HEK293 (cell line): ENCODE measurements around the gene SIGLEC6.

Experiments
- CTCF ChIA-PET: fragments of 350-600 bp; formaldehyde crosslinking; extraction: SDS; loops from one replicate; lab custom pipeline; 2021; ENCODE audit warnings: antibody characterized with exemption; lab: Yijun Ruan, JAX
- POLR2A ChIA-PET: fragments of 300-600 bp; formaldehyde crosslinking; extraction: SDS; loops from one replicate; lab custom pipeline; 2020; ENCODE audit warnings: antibody characterized with exemption, inconsistent platforms; lab: Yijun Ruan, JAX
- H3K27ac ChIP-seq: fragments of 200-500 bp; sonication (Bioruptor generic); 2 replicates; pipeline ENCODE4 v1.5.1; 2014; ENCODE audit warnings: low read depth, low read length, control low read depth, inconsistent platforms; ENCODE audit errors: extremely low read depth
- H3K36me3 ChIP-seq, 2 experiments: fragments of 200-500 bp in 1 of 2; sonication (Bioruptor generic) in 1 of 2; 1 replicate in 1 of 2; 2 replicates in 1 of 2; pipeline ENCODE4 v1.5.1; 2014 to 2017; ENCODE audit warnings: inconsistent platforms in 2 of 2, low read length in 2 of 2; ENCODE audit not compliant: control insufficient read depth in 2 of 2, insufficient read depth in 1 of 2
- H3K4me1 ChIP-seq: fragments of 200-500 bp; sonication (Bioruptor generic); 2 replicates; pipeline ENCODE4 v1.5.1; 2014; ENCODE audit warnings: mild to moderate bottlenecking, low read length, inconsistent platforms; ENCODE audit not compliant: control insufficient read depth, insufficient read depth
- H3K4me3 ChIP-seq: 2 replicates; pipeline ENCODE4 v1.5.1; 2011; ENCODE audit warnings: low read depth, mild to moderate bottlenecking, control low read depth, low read length, moderate library complexity
- H3K9me3 ChIP-seq: fragments of 200-500 bp; sonication (Bioruptor generic); 2 replicates; pipeline ENCODE4 v1.5.1; 2014; ENCODE audit warnings: low read depth, low read length, inconsistent platforms; ENCODE audit not compliant: control insufficient read depth, insufficient read depth
- BCL11B ChIP-seq: fragments of 450-650 bp; formaldehyde crosslinking; IDR thresholded peaks from 2 replicates; pipeline ENCODE4 v1.5.1; 2016; ENCODE audit warnings: low read depth, missing biosample characterization, missing genetic modification characterization
- FEZF1 ChIP-seq: fragments of 450-650 bp; formaldehyde crosslinking; IDR thresholded peaks from 2 replicates; pipeline ENCODE4 v1.5.1; 2016; ENCODE audit warnings: missing biosample characterization, missing genetic modification characterization
- GLI2 ChIP-seq: fragments of 450-650 bp; formaldehyde crosslinking; IDR thresholded peaks from 2 replicates; pipeline ENCODE4; 2017; ENCODE audit warnings: missing biosample characterization, missing genetic modification characterization, low read depth, borderline replicate concordance
- HIC1 ChIP-seq: fragments of 450-650 bp; formaldehyde crosslinking; IDR thresholded peaks from 2 replicates; pipeline ENCODE4 v1.5.1; 2016; ENCODE audit warnings: missing biosample characterization, missing genetic modification characterization
- HOXC10 ChIP-seq: sonication (generic); formaldehyde crosslinking; IDR thresholded peaks from 2 replicates; pipeline ENCODE4 v1.8.1; 2023; ENCODE audit warnings: mild to moderate bottlenecking, missing genetic modification reagents
- KLF10 ChIP-seq: fragments of 450-650 bp; IDR thresholded peaks from 2 replicates; pipeline ENCODE4 v1.5.1; 2018; ENCODE audit warnings: missing biosample characterization, mild to moderate bottlenecking, missing genetic modification characterization
- KLF9 ChIP-seq: fragments of 450-650 bp; formaldehyde crosslinking; IDR thresholded peaks from 2 replicates; pipeline ENCODE4 v1.5.1; 2016; ENCODE audit warnings: missing biosample characterization, missing genetic modification characterization, low read depth
- MEIS1 ChIP-seq: sonication (generic); formaldehyde crosslinking; IDR thresholded peaks from 2 replicates; pipeline ENCODE4 v1.8.1; 2022; ENCODE audit warnings: missing genetic modification reagents, mild to moderate bottlenecking, borderline replicate concordance
- PRDM10 ChIP-seq: fragments of 450-650 bp; formaldehyde crosslinking; IDR thresholded peaks from 2 replicates; pipeline ENCODE4 v1.5.1; 2016; ENCODE audit warnings: missing biosample characterization, missing genetic modification characterization
- SALL2 ChIP-seq: fragments of 450-650 bp; formaldehyde crosslinking; IDR thresholded peaks from 2 replicates; pipeline ENCODE4 v1.5.0; 2017; ENCODE audit warnings: missing biosample characterization, mild to moderate bottlenecking, missing genetic modification characterization, borderline replicate concordance
- ZBTB20 ChIP-seq: fragments of 450-650 bp; formaldehyde crosslinking; IDR thresholded peaks from 2 replicates; pipeline ENCODE4 v1.5.1; 2016; ENCODE audit warnings: missing biosample characterization, missing genetic modification characterization
- ZBTB7A ChIP-seq: fragments of 450-650 bp; formaldehyde crosslinking; IDR thresholded peaks from 2 replicates; pipeline ENCODE4 v1.5.1; 2016; ENCODE audit warnings: low read depth, missing biosample characterization, missing genetic modification characterization
- ZFP41 ChIP-seq: fragments of 450-650 bp; formaldehyde crosslinking; IDR thresholded peaks from 2 replicates; pipeline ENCODE4 v1.5.1; 2016; ENCODE audit warnings: missing biosample characterization, missing genetic modification characterization, borderline replicate concordance
- ZNF157 ChIP-seq: fragments of 450-650 bp; formaldehyde crosslinking; IDR thresholded peaks from 2 replicates; pipeline ENCODE4 v1.5.1; 2016; ENCODE audit warnings: missing biosample characterization, missing genetic modification characterization
- ZNF211 ChIP-seq: fragments of 450-650 bp; formaldehyde crosslinking; IDR thresholded peaks from 2 replicates; pipeline ENCODE4 v1.5.1; 2016; ENCODE audit warnings: low read depth, missing biosample characterization, missing genetic modification characterization
- ZNF394 ChIP-seq: fragments of 450-650 bp; formaldehyde crosslinking; IDR thresholded peaks from 2 replicates; pipeline ENCODE4 v1.5.1; 2016; ENCODE audit warnings: missing biosample characterization, missing genetic modification characterization, mild to moderate bottlenecking, moderate library complexity, borderline replicate concordance
- ZNF48 ChIP-seq: fragments of 450-650 bp; formaldehyde crosslinking; IDR thresholded peaks from 2 replicates; pipeline ENCODE4 v1.5.1; 2016; ENCODE audit warnings: missing biosample characterization, missing genetic modification characterization
- ZNF514 ChIP-seq: fragments of 450-650 bp; formaldehyde crosslinking; IDR thresholded peaks from 2 replicates; pipeline ENCODE4 v1.5.1; 2016; ENCODE audit warnings: missing biosample characterization, missing genetic modification characterization
- ZNF544 ChIP-seq: fragments of 450-650 bp; formaldehyde crosslinking; IDR thresholded peaks from 2 replicates; pipeline ENCODE4 v1.5.0; 2017; ENCODE audit warnings: missing biosample characterization, missing genetic modification characterization
- ZNF580 ChIP-seq: fragments of 450-650 bp; formaldehyde crosslinking; IDR thresholded peaks from 2 replicates; pipeline ENCODE4 v1.5.1; 2016; ENCODE audit warnings: missing biosample characterization, missing genetic modification characterization
- ZNF701 ChIP-seq: fragments of 450-650 bp; formaldehyde crosslinking; IDR thresholded peaks from 2 replicates; pipeline ENCODE4 v1.5.1; 2016; ENCODE audit warnings: missing biosample characterization, missing genetic modification characterization
- ZNF704 ChIP-seq: fragments of 450-650 bp; formaldehyde crosslinking; IDR thresholded peaks from 2 replicates; pipeline ENCODE4 v1.5.1; 2016; ENCODE audit warnings: missing biosample characterization, missing genetic modification characterization
- ZNF776 ChIP-seq: fragments of 450-650 bp; formaldehyde crosslinking; IDR thresholded peaks from 2 replicates; pipeline ENCODE4 v1.5.0; 2017; ENCODE audit warnings: missing biosample characterization, missing genetic modification characterization, borderline replicate concordance
- ZNF792 ChIP-seq: fragments of 450-650 bp; formaldehyde crosslinking; IDR thresholded peaks from 2 replicates; pipeline ENCODE4 v1.5.1; 2016; ENCODE audit warnings: missing biosample characterization, missing genetic modification characterization
- ZNF837 ChIP-seq: fragments of 450-650 bp; formaldehyde crosslinking; IDR thresholded peaks from 2 replicates; pipeline ENCODE4 v1.5.1; 2016; ENCODE audit warnings: missing biosample characterization, missing genetic modification characterization
- ZSCAN16 ChIP-seq: fragments of 450-650 bp; formaldehyde crosslinking; IDR thresholded peaks from 2 replicates; pipeline ENCODE4 v1.5.1; 2016; ENCODE audit warnings: missing biosample characterization, missing genetic modification characterization

The SIGLEC6 gene

GRCh38 chr19:51509823-51510660 is 21.4 kb downstream of the SIGLEC6 start (continued):
- TF ChIP-seq ZNF701 (tag by site-specific recombination): no peak
- TF ChIP-seq PRDM10: no peak
- no peak for TF ChIP-seq ZNF514
- TF ChIP-seq ZFP41 (tag by site-specific recombination): no peak
- TF ChIP-seq ZNF394 (tag by site-specific recombination): no peak
- TF ChIP-seq HIC1 (tag by site-specific recombination): no peak

- CTCF ChIA-PET: interaction anchor here (1.3 kb wide), 1 partner anchor 168 kb away, joined by 3 read pairs; no protein-coding TSS in a partner anchor
- POLR2A ChIA-PET: interaction anchor here (0.6 kb wide), 1 partner anchor 42 kb away, joined by 4 read pairs; no protein-coding TSS in a partner anchor
Observed at GRCh38 chr19:51508059-51508733, 23.3 kb downstream of the SIGLEC6 start.

More at GRCh38 chr19:51508059-51508733, 23.3 kb downstream of the SIGLEC6 start:
- H3K27ac ChIP-seq: no peak overlapping the region
- no peaks in the 10 kb centered on the region for H3K36me3 ChIP-seq
- H3K4me1 ChIP-seq: no peaks in the 10 kb centered on the region
- no peaks in the 10 kb centered on the region for H3K9me3 ChIP-seq
- TF ChIP-seq FEZF1 (tag by site-specific recombination) (no peak), KLF10 (tag by site-specific recombination) (no peak), BCL11B (tag by site-specific recombination) (no peak), ZNF837 (tag by site-specific recombination) (no peak), ZBTB20 (no peak), HOXC10 (CRISPR knock-in tag) (no peak), GLI2 (tag by site-specific recombination) (no peak), ZSCAN16 (no peak), ZNF544 (tag by site-specific recombination) (no peak), ZNF776 (tag by site-specific recombination) (no peak), ZNF792 (tag by site-specific recombination) (no peak), ZNF704 (tag by site-specific recombination) (no peak), ZNF580 (tag by site-specific recombination) (no peak), ZNF211 (tag by site-specific recombination) (no peak), MEIS1 (CRISPR knock-in tag) (no peak), KLF9 (tag by site-specific recombination) (no peak), ZNF157 (tag by site-specific recombination) (no peak), SALL2 (tag by site-specific recombination) (no peak), ZNF48 (tag by site-specific recombination) (no peak), ZBTB7A (tag by site-specific recombination) (no peak)
- H3K4me3 ChIP-seq: no peak overlapping the region
